Activated CD4-positive, alpha-beta T cell treated with anti-CD3 and anti-CD28 coated beads, Interleukin-2, amount 50 U/mL, for 1 hour (primary cell): ENCODE data around the gene MEX3B.
"Not testable (repeated sequence)": the region's sequence is repeated elsewhere in the genome, so short reads cannot be mapped to it uniquely, and the experiment has no call there.

ENCODE experiments used
- DNase-seq: peaks from one replicate; pipeline ENCODE4 v3.0.0-alpha.2; 2020

Gene MEX3B

DNA sequence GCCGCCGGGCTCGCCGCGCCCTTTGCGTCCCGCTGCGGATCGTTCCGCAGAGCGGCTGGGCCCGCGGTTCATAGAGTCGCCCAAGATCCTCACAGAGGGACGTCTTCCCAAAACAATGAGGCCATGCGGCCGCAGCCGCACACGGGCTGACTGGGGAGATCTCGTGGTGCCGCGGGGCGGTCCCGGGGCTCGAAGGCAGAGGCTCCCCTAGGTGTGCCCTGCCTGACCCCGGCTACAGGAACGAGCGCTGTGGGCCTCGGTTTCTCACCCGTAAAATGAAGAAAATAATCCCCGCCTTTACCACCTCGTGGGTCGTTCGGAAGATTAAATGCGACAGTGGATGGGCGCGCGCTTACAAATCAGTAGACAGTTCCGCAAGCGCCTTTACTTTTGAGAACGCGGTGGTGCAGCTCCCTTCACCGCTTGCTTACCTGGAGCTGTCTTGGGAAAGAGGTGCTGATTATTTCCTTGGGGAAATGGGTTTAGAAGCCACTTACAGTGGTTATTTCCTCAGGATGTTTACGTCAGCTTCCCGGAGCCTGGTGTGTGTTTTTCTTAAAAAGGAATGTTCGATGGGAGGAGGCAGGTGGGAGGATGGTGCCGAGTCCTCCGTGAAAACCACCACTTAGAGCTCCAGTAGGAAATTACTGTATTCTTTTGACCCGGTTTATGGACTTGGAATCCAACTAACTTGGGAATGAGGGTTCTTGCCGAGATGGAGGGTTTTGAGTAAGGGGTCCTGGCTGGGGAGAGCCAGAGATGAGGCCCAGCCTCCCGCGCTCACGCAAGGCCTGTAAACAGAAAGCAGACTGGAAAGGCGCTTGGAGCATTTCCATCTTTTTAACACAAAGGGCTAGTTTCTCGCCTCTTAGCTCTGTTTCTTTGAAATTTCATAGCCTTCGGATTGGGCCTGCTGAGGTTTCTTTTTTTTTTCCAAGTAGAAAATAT is 1.9 kb upstream of the MEX3B start:
- peak; percentile 9 for DNase-seq

GRCh38 chr15:82046666-82047452 is 1.0 kb upstream of the MEX3B start:
- DNase-seq: peak; percentile 81

DNA sequence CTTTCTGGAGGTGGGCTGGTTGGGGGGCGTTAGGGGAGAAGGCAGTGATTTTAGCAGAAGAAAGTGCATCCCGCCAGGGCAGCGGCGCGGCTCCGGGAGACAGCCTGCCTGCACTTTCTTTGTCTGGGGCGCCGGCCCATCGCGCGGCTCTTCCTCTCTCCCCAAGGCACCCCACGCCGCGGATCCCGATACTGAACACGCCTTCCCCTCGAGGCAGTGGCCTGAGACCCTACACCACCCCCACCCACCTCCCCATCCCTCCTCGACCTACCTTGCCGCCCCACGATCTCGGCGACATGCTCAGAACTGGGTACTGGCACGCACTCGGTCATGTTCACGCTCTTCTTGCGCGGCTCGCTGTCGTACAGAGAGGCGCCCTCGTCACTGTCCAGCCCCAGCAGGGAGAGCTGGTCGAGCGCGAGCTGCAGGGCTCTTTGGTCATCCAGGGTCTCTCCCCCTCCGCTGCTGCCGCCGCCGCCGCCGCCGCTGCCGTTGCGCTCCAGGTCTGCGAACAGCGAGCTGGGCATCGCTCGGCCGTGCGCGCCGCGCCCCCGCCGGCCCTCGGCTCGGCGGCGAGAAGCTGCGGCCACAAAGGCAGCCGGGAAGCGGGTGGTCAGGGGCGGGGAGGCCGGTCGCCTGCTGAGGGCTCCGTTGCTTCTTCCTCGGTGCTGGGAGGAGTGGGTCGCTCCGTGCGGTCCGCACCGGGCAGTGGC is 483 bp downstream of the MEX3B start:
- no peak for DNase-seq

DNA sequence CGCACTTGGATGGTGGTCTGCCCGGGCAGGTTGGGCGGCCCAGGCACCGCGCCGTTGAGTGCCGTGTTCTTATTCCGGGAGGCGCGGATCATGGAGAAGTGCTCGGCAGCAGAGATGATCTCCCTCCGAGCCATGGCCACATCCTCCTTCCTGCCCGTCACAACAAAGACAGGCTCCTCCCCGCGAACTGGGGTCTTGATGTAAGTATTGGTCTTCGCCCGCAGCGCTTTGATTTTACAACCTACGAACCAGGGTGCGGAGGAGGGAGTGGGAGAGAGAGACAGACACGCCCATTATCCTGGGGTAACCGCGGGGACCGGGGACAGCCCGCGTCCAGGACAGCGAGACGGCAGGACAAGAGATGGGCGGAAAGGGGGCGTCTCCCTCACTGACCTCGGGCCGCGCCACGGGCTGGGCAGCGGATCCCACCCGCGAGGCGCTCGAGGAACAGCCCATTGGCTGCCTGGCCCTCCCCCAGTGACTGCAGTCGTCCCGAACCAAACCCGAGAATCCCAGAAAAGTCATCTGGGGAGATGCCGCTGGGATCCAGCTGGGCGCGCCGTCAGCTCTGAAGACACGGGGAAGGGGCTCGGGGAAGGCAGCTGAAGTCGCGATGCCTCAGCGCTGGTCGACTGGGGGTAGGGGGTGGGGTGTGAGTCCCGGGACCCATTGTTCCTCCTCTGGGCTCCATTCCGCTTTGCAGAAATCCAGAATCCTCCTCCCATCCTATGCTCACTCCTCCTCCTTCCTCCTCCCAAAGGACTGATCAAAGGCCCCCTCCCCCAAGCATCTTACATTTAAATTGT is 1.2 kb downstream of the MEX3B start:
- peak; percentile 23 for DNase-seq

GRCh38 chr15:82043796-82044372 is 1.9 kb downstream of the MEX3B start:
- no peak for DNase-seq

GRCh38 chr15:82043130-82043673 is 2.6 kb downstream of the MEX3B start:
- no peak for DNase-seq

DNA sequence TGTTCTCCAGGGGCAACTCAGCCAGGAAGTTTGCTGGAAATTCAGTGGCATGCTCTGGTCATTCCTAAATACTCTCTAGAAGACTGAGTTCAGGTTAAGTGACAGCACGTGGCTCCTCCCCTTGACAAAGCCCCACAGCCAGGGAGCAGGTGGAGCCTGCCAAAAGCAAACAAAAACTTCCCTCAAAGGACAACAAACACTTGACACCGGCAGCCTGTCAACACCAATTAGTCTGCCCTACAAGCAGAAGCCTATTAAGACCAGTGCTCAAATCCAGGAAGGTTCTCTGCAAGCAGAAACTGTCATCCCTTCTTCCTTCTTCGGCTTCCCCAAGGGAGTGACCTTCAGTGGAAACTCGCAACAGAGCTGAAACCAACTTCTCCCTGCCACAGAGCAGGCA is 5.0 kb downstream of the MEX3B start:
- DNase-seq: no peak

DNA sequence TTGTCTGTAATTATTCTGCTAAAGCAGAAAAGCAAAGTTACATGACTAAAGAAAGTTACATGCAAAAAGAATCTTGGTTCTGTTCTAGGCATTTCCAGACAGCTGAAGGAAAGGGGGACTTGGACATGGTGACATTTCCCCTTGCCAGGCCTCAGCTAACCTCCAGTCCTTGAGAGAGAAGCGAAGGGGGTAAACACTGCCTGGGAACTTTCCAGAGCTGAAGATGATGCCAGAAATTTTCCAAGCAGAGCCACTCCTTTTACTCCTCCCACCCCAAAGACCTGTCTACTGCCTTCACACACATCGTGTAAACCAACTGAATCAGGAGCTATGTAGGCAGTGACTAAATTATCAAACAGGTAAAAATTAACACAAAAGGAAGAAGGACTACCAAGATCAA is 5.4 kb downstream of the MEX3B start:
- no peak for DNase-seq

DNA sequence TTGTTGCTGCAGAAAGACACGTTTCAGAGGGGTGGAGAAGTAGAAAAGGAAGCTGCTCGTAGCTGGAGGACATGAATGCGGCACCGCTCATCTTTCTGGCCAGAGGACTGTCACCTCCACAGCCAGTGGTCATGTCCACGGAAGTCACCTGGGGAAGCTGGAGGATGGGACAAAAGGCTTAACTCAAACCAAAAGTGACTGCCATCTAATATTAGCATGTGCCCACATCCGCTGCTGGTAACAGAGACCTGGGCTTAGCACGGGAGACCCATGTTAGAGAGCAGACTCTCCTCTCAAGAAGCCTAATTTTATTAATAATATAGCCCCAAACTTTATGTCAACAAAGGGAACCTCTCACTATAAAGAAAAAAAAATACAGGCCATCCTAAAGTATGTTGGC is 5.9 kb downstream of the MEX3B start:
- no peak for DNase-seq

GRCh38 chr15:82036461-82036860 is 9.4 kb downstream of the MEX3B start:
- DNase-seq: no peak

- DNase-seq: no peak
These were observed 13.9 kb downstream of the MEX3B start for GRCh38 chr15:82031871-82032270.

DNA sequence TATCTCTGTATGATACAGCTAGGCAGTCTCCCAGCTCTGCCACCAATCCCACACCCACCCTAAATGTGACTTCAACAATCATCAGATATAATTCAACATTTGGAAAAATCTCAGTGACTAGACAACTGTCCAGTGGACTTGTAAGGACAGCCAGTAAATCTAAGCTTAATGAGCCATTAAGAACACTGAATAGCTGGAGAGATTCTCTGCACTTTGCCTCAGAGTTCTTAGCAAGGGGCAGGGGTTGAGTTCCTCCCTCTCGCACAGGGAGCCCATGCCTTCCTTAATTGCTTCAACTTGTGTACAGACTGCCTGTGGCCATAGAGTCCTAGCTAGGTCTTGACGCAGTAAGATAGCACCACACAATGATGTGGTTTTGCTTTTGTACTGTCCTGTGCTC is 15.6 kb downstream of the MEX3B start:
- DNase-seq: no peak

DNA sequence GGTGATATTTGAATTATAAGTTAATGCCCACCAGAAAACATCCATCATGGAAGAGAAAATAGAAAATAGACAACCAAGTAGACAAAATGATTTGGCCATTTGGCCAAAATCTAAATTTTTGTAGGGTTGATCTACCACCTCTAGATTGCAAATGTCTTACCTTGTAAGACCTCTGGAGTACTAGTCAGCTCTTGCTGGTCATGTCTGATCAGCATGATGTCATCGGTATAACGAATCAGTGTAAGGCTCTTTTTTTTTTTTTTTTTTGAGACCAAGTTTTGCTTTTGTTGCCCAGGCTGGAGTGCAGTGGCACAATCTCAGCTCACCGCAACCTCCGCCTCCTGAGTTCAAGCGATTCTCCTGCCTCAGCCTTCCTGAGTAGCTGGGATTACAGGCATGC is 17.7 kb downstream of the MEX3B start:
- DNase-seq: not testable (repeated sequence)

DNA sequence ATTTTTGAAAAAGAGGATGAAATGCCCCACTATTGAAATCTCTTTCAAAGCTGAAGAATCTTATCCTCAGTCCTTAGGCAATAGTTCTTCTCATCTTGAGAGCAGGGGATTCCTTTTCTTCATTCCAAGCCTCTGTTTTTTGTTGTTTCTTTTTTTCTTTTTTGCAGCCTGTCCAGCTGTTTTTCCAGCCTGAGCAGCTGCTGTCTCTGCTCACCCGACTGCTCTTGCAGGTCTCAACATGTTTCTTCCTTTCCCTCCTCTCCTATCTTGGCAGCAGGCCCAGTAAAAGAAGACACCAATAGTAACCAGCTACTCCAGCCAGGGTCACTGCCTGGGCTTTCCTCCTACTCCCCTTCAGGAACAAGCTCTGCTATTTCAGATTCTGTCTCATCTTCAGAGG is 23.8 kb downstream of the MEX3B start:
- DNase-seq: no peak

DNA sequence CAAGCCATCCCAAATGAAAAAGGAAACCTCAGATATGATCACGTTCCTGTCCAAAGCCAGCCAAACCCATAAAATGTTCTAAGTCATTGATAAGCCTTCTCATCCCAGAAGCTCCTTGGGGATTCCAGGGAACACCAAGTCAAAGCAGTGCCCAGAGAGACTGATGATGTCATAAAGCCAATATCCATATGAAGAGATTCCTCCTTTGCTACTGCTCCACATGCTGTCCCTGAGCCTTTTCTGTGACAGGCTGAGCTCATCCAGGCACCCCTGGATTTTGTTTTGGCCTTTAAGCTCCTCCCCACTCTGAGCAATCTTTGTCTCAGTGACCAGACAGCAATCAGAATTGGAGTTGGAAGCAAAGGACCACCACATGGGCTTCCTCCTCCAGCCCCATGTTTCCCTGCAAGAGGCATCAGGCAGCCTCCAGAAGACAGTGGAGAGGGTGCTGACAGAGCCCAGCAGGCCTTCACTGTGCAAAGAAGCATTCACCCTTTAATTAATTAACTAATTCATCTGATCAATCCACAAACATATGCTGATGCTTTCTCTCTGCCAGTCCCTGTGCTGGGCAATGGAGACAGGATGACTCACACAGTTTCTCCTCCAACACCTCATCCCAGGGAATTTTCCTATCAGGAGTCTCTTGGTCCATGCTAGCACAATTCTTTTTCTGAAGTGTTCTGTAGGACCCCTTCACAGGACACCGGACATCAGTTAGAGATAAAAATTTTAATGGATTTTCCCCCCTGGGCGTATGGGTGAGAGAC is 25.0 kb downstream of the MEX3B start:
- no peak for DNase-seq

GRCh38 chr15:82018201-82018600 is 27.6 kb downstream of the MEX3B start:
- no peak for DNase-seq

DNA sequence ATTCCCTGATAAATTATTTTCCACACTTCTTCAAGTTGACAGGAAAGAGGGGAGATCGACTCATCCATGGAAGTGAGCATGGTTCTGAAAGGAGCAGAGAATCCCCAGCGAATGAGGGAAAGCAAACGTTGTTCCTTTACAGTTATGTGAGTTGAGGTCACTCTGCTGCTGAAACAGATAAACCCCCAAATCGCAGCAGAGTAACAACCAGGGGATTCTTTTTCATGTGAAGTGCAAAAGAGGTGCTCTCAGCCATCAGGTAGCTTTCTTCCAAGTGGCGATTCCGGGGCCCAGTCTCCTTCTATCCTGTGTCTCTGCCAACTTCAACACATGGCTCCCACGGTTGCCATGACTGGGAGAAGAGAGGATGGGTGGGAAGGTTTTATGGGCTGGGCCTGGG is 28.2 kb downstream of the MEX3B start:
- no peak for DNase-seq

DNA sequence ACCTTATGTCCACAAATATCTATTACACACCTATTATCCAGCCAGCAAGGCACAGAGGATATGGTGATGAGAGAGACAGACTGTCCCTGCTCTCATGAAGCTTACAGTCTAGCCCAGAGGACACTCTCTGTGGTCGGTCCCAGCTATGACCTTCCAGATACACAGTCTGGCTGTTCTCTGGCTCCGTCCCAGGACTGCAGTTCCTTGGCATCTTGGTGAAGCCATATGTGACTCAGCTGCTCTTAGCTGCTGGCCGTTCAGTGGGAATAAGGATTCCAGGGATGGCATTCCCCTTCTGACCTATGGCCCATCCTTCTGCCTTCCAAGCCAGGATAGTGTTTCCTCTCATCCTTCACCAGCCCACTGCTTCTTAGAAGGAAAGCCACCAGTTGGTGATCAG is 30.8 kb downstream of the MEX3B start:
- no peak for DNase-seq

DNA sequence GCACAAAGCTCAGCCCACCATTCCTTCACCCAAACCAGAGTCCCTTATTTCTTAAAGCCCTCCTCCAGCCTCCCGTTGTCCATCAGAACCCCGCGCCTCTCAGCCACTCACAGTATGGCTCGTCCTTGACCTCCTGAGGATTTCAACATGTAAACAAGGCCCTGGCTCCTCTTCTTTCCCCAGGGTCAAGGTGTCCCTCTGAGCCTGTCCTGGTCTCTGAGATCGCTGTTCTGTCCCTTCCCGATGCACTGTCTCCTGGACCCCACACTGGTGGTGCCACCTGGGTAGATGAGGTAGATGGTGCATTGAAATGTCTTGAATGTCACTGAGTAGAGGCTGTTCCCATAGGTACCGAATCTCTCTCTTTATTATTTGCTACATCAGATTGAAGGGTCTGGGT is 32.9 kb downstream of the MEX3B start:
- no peak for DNase-seq

DNA sequence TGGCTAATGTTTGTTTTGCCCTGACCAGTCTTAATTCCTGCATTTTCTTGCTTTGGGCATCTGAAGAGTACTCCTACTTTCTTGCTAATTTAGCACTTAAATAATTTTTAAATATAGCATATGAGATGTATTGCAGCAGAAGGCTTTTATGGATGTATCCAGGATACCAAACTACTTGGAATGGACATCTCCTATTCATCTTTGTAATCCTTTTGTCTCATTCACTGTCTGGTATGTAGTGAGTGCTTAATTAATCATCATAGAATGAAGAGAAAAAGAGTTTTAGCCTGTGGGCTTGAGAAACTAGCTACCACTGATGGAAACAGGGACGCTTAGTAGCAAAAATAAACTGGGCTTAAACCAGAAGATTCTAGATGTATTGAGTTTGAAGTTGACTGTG is 40.6 kb downstream of the MEX3B start:
- no peak for DNase-seq

DNA sequence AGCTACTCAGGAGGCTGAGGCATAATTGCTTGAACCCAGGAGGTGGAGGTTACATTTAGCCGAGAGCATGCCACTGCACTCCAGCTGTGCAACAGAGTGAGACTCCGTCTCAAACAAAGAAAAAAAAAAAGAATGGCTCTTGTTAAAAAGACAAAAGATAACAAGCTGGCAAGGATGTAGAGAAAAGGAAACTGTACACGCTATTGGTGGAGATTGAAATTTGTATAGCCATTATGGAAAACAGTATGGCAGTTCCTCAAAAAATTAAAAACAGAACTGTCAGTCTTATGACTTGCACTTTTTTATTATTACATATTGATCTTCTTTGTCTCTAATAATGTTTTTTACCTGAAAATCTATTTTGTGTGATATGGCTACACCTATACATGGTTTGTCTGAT is 41.9 kb downstream of the MEX3B start:
- no peak for DNase-seq
